HL-60 (cell line): ENCODE data around the gene CDK5RAP1.

Experiments used
- CTCF ChIP-seq: IDR thresholded peaks from one replicate; pipeline ENCODE4 v1.5.1; 2011; ENCODE audit warnings: low read length, control low read depth, inconsistent platforms; ENCODE audit not compliant: insufficient read depth
- POLR2AphosphoS5 ChIP-seq: IDR thresholded peaks from 2 replicates; pipeline ENCODE4 v1.6.1; 2012; ENCODE audit warnings: low read depth
- REST ChIP-seq: IDR thresholded peaks from 2 replicates; pipeline ENCODE4 v1.6.1; 2012; ENCODE audit warnings: low read depth; ENCODE audit not compliant: insufficient replicate concordance

GRCh38 chr20:33442136-33443005, 41.1 kb upstream of the CDK5RAP1 start:
- no peak for TF ChIP-seq CTCF
- no peak for TF ChIP-seq REST
- TF ChIP-seq POLR2AphosphoS5 = no peak
